Neural progenitor cell (in vitro differentiated cells): ENCODE results near the gene ADGRA1.

Experiments used
- CTCF ChIP-seq: fragments of 200-600 bp; sonication (generic); IDR thresholded peaks from 2 replicates; pipeline ENCODE4 v1.5.1; 2017; ENCODE audit warnings: antibody characterized with exemption, mild to moderate bottlenecking
- EZH2 ChIP-seq: fragments of 200-600 bp; sonication (generic); IDR thresholded peaks from 2 replicates; pipeline ENCODE4 v1.6.1; 2017; ENCODE audit warnings: antibody characterized with exemption, mild to moderate bottlenecking, moderate library complexity
- EZH2phosphoT487 ChIP-seq: fragments of 200-600 bp; sonication (generic); IDR thresholded peaks from 2 replicates; pipeline ENCODE4 v1.6.1; 2017; ENCODE audit warnings: antibody characterized with exemption

GRCh38 chr10:133097961-133098360 is 10.2 kb downstream of the ADGRA1 start:
- TF ChIP-seq CTCF (no peak), EZH2 (no peak), EZH2phosphoT487 (no peak)
